ENCODE measurements around the gene MRC1. TPM values are rescaled to one million over a fixed set of nuclear protein-coding genes. Genes with fewer than 3 reads are reported as not detected.

Gene MRC1
- total and polyA plus RNA-seq, 2 donors (not counting 3 experiments of a cell fraction or from before 2014, with no cell fraction given) = 0.03 to 0.13 TPM

- ChIA-PET CTCF (interaction anchor here (0.9 kb wide), 1 partner anchor 498 kb away, joined by 3 read pairs; no protein-coding TSS in a partner anchor), POLR2A (no interaction called here)
- intact Hi-C loops (cut with micrococcal nuclease) (no loop called here), dilution Hi-C loops (cut with MboI; ENCODE audit: extremely low pct_ligation_motif_present, low sequenced_read_pairs) (no loop called here)
- no peak overlapping the region for H3K4me2 ChIP-seq (ENCODE audit: insufficient read depth, low read length)
- H3K36me3 ChIP-seq (ENCODE audit: control insufficient read depth in 2 of 2, extremely low read depth in 1 of 2, insufficient read depth in 2 of 2, low read length in 2 of 2) = no peaks in the 10 kb centered on the region
- no peak overlapping the region for H2AFZ ChIP-seq (ENCODE audit: low read depth, low read length)
- H3K27me3 ChIP-seq (ENCODE audit: control insufficient read depth in 2 of 2, insufficient read depth in 2 of 2, low read length in 2 of 2) = peaks cover 10 to 12% of the 10 kb centered on the region in 2 experiments
- H3K79me2 ChIP-seq (ENCODE audit: control insufficient read depth, insufficient read depth, low read length) = no peaks in the 10 kb centered on the region
- TF ChIP-seq JUN (IDR thresholded peaks at IDR 0.05; ENCODE audit: borderline replicate concordance, insufficient read depth, insufficient read length, low read depth) (no peak), FOS (IDR thresholded peaks at IDR 0.05; ENCODE audit: borderline replicate concordance, insufficient read depth, low read length) (no peak), CTCF (IDR thresholded peaks at IDR 0.05; ENCODE audit: extremely low read depth in 1 of 2, insufficient read depth in 1 of 2, low read depth in 1 of 2, low read length in 2 of 2) (no peak), POLR2AphosphoS5 (IDR thresholded peaks at IDR 0.05; ENCODE audit: insufficient read depth, low read depth, low read length) (no peak), MYC (IDR thresholded peaks at IDR 0.05; ENCODE audit: low read depth, low read length) (no peak), MAX (IDR thresholded peaks at IDR 0.05; ENCODE audit: insufficient read depth, insufficient read length) (no peak)
- DNase-seq (ENCODE audit: low read depth, low spot score) (no peak), FAIRE-seq (no peak)
- no TSS peak for BruUV-seq (replicated peaks)
- H4K20me1 ChIP-seq (replicated peaks; ENCODE audit: control insufficient read depth, extremely low read depth, insufficient read depth, low read length) = no peaks in the 10 kb centered on the region
- H3K4me3 ChIP-seq (replicated peaks in 1 of 3; ENCODE audit: insufficient read depth in 1 of 3, low read depth in 1 of 3, low read length in 3 of 3) = no peak overlapping the region
- no peaks in the 10 kb centered on the region for H3K4me1 ChIP-seq (ENCODE audit: control insufficient read depth, extremely low read depth, insufficient read depth, low read length)
- no peaks in the 10 kb centered on the region for H3K9me1 ChIP-seq (replicated peaks; ENCODE audit: control insufficient read depth, extremely low read depth, insufficient read depth, low read length)
- H3K27ac ChIP-seq (ENCODE audit: insufficient read depth, low read depth, low read length) = no peak overlapping the region
- no peaks in the 10 kb centered on the region for H3K9me3 ChIP-seq (replicated peaks; ENCODE audit: control insufficient read depth, insufficient read depth, low read length)
- no peak overlapping the region for H3K9ac ChIP-seq (replicated peaks; ENCODE audit: extremely low read depth, insufficient read depth, low read length)
Observed at GRCh38 chr10:17907641-17908040, 98.5 kb downstream of the MRC1 start.
